HG03108 (cell line): ENCODE data around the gene FIG4.
"Not testable (repeated sequence)": the region's sequence is repeated elsewhere in the genome, so short reads cannot be mapped to it uniquely, and the experiment has no call there.

ENCODE experiments used
- ATAC-seq: cut with Tn5 transposase; IDR thresholded peaks from one replicate; pipeline ENCODE4 v1.9.1; 2021; ENCODE audit warnings: moderate library complexity; ENCODE audit not compliant: unreplicated experiment

Gene FIG4

GRCh38 chr6:109840796-109841195 lies 149.7 kb downstream of the FIG4 start:
- ATAC-seq, result no peak

GRCh38 chr6:109841869-109842268 lies 150.8 kb downstream of the FIG4 start:
- no peak for ATAC-seq

GRCh38 chr6:109852713-109853112 lies 161.6 kb downstream of the FIG4 start:
- ATAC-seq, result no peak

- no peak for ATAC-seq
Measured at GRCh38 chr6:109853426-109853825, 162.3 kb downstream of the FIG4 start.

- no peak for ATAC-seq
Measured at GRCh38 chr6:109853951-109854350, 162.9 kb downstream of the FIG4 start.

- ATAC-seq, result no peak
Measured at GRCh38 chr6:109854541-109855308, 163.6 kb downstream of the FIG4 start.

GRCh38 chr6:109855476-109856040 lies 164.5 kb downstream of the FIG4 start:
- not testable (repeated sequence) for ATAC-seq

- no peak for ATAC-seq
Measured at GRCh38 chr6:109861946-109862345, 170.8 kb downstream of the FIG4 start.

GRCh38 chr6:109864050-109864449 lies 173.0 kb downstream of the FIG4 start:
- no peak for ATAC-seq

GRCh38 chr6:109865968-109866367 lies 174.9 kb downstream of the FIG4 start:
- ATAC-seq, result no peak

- no peak for ATAC-seq
Measured at GRCh38 chr6:109867009-109867969, 176.2 kb downstream of the FIG4 start.

GRCh38 chr6:109867970-109868358 lies 176.9 kb downstream of the FIG4 start:
- no peak for ATAC-seq

GRCh38 chr6:109869398-109870088 lies 178.4 kb downstream of the FIG4 start:
- not testable (repeated sequence) for ATAC-seq

- no peak for ATAC-seq
Measured at GRCh38 chr6:109870089-109870410, 179.0 kb downstream of the FIG4 start.

GRCh38 chr6:109872549-109872948 lies 181.5 kb downstream of the FIG4 start:
- no peak for ATAC-seq

GRCh38 chr6:109872968-109873545 lies 182.0 kb downstream of the FIG4 start:
- no peak for ATAC-seq

- no peak for ATAC-seq
Measured at GRCh38 chr6:109874086-109874485, 183.0 kb downstream of the FIG4 start.

- ATAC-seq, result no peak
Measured at GRCh38 chr6:109874621-109875020, 183.5 kb downstream of the FIG4 start.
